AG04449 (cell line): ENCODE measurements around the gene RYR2.

Experiments
- CTCF ChIA-PET: fragments of 350-600 bp; formaldehyde crosslinking; extraction: SDS; loops from one replicate; lab custom pipeline; 2021; ENCODE audit warnings: antibody characterized with exemption; lab: Yijun Ruan, JAX
- POLR2A ChIA-PET: fragments of 400-600, 350-600 bp; formaldehyde crosslinking; extraction: SDS; loops from one replicate; lab custom pipeline; 2020; ENCODE audit warnings: antibody characterized with exemption, inconsistent platforms; lab: Yijun Ruan, JAX
- DNase-seq: peaks from one replicate; pipeline ENCODE4 v3.0.0-alpha.2; 2010; ENCODE audit warnings: low read depth, low spot score
- H3K4me3 ChIP-seq: 2 replicates; pipeline ENCODE4 v1.5.1; 2011; ENCODE audit warnings: low read depth, mild to moderate bottlenecking, control low read depth, low read length
- TF ChIP-seq, protein P1 (sequence below): IDR thresholded peaks from one replicate; pipeline ENCODE4 v1.5.1; 2011; ENCODE audit warnings: mild to moderate bottlenecking, moderate library complexity, low read length, control low read depth, inconsistent platforms; ENCODE audit not compliant: insufficient read depth; ENCODE audit errors: missing control alignments

Gene RYR2

DNA sequence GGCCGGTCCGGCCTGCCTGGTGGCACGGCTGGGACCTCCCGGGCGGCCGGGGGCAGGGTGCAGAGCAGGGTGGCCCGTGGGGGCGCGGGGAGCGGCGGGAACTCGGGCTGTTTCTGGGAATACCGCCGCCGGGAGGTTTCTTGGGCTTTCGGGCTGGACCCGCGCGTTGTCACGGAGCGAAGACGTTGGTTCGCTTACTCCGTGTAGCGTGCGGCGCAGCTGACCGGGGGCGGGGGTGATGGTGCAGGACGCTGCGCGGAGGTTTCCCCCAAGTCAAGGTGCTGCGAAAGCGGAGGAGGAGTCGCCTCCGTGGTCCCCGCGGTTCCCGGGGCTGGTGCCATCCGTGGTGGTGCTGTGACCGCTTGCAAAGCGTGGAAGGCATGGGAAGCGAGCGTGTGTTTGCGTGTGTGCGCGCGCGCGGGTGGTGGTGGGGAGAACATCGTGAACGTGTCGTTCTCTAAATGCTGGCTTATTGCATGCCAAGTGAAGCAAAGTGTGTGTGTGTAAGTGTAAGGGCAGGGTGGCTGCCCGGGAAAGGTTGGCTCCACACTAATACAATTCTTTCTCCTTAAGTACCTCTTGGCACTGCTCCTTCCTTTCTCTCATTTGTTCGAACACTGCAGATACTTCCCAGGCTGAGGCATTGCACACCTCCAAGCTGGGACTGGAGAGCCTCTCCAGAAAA is 1.1 kb downstream of the RYR2 start:
- TF ChIP-seq, protein P1, sequence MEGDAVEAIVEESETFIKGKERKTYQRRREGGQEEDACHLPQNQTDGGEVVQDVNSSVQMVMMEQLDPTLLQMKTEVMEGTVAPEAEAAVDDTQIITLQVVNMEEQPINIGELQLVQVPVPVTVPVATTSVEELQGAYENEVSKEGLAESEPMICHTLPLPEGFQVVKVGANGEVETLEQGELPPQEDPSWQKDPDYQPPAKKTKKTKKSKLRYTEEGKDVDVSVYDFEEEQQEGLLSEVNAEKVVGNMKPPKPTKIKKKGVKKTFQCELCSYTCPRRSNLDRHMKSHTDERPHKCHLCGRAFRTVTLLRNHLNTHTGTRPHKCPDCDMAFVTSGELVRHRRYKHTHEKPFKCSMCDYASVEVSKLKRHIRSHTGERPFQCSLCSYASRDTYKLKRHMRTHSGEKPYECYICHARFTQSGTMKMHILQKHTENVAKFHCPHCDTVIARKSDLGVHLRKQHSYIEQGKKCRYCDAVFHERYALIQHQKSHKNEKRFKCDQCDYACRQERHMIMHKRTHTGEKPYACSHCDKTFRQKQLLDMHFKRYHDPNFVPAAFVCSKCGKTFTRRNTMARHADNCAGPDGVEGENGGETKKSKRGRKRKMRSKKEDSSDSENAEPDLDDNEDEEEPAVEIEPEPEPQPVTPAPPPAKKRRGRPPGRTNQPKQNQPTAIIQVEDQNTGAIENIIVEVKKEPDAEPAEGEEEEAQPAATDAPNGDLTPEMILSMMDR: no peak
- no peak overlapping the region for H3K4me3 ChIP-seq
- CTCF ChIA-PET: no interaction called here

DNA sequence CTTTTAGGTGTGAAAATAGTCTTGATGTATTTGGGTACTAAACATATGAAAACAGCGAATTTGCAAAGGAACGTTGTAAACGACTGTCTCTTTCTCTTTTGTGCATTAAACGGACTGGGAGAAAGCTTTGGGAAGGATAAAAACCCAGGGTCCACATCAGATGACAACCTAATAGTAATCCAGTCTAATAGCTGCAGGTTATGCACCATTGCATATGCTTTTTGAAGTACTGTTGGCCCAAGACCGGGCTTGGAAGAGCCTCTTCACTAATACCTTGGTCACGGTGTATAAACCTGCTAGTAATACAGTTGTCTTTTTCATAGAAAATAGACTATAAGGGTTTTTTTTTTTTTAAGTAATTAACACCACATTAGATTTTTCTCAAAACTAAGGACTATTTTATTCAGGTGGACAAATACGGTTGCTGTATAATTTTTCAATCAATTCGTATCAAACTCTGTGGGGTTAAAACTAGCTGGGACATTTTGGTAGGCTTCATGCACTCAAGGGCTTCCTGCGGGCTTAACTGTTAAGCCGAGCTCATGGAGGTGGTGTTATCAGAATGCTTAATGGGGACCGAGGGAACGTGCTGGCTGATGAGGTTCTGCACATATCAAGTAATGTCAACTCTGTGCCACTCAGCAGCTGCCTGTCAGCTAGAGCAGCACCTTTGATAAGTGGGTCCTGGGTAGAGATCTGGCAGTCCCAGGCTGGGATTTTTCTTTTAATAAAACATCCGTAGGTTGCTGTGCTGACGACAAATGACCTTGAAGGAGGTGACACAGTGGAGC is 2.1 kb downstream of the RYR2 start:
- DNase-seq: no peak
- POLR2A ChIA-PET: no interaction called here
- TF ChIP-seq, protein P1: no peak

More for the DNA sequence above, 1.1 kb downstream of the RYR2 start:
- POLR2A ChIA-PET: no interaction called here
- no peak for DNase-seq

GRCh38 chr1:237045278-237046016 is 3.5 kb downstream of the RYR2 start:
- ChIA-PET POLR2A (no interaction called here), CTCF (no interaction called here)
- TF ChIP-seq, protein P1: no peak
- no peak overlapping the region for H3K4me3 ChIP-seq
- DNase-seq: no peak

More for the DNA sequence above, 2.1 kb downstream of the RYR2 start:
- CTCF ChIA-PET: no interaction called here
- H3K4me3 ChIP-seq: no peak overlapping the region

- H3K4me3 ChIP-seq: no peak overlapping the region
- POLR2A ChIA-PET: no interaction called here
- CTCF ChIA-PET: no interaction called here
- TF ChIP-seq, protein P1: no peak
- no peak for DNase-seq
Measured at GRCh38 chr1:237048803-237049202, 6.8 kb downstream of the RYR2 start.

DNA sequence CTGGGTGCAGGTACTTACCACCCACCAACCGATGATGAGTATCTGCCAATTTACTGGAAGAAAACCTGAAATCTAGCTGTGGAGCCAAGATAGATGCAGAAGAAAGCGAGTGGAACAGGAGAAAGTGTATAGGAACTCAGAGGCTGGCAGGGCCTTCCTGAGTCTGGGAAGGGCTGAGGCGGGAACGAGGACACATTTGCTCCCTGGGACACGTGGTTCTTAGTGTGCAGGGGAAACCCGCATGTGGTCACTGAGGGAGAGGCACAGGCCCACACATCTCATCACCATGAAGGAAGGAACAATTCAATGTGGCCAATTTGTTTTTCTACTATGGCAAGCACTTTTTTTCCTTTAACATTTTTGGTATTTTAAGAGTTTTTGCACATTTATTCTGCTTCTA is 8.2 kb downstream of the RYR2 start:
- ChIA-PET CTCF (no interaction called here), POLR2A (no interaction called here)
- TF ChIP-seq, protein P1: no peak
- H3K4me3 ChIP-seq: no peak overlapping the region
- DNase-seq: no peak

DNA sequence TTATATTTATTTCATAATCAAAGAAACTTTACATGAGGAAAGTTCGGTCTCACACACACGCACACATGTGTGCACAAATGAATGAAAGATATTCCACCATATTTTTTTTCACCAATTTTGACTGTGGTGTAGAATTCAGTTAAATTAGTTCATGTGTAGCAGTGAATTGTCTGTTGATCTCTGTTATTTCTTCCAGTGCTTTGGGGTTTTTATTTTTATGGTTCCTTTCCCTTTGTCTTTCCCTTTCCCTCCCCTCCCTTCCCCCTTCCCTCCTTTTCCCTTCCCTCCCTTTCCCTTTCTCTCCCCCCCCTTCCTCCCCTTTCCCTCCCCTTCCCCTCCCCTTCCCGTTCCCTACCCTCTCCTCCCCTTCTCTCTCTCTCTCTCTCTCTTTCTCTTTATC is 8.9 kb downstream of the RYR2 start:
- DNase-seq: no peak
- POLR2A ChIA-PET: no interaction called here
- H3K4me3 ChIP-seq: no peak overlapping the region
- TF ChIP-seq, protein P1: no peak
- CTCF ChIA-PET: no interaction called here
